ENCODE measurements around the gene TRIM40.

- TF ChIP-seq CTCF (IDR thresholded peaks at IDR 0.05) (peak; percentile 20; the same call in 1 of the 2 replicates), ZFX (IDR thresholded peaks at IDR 0.05; ENCODE audit: borderline replicate concordance) (no peak)
Measured at GRCh38 chr6:30100585-30101443, 35.1 kb upstream of the TRIM40 start.
